Measurements from ENCODE around the gene FAM43B.
A peak's percentile ranks its signal among the peaks of the same experiment; 100 is the strongest.
"Not testable (repeated sequence)": the region's sequence is repeated elsewhere in the genome, so short reads cannot be mapped to it uniquely, and the experiment has no call there.

Gene FAM43B

GRCh38 chr1:20551945-20552727, at the start of gene FAM43B:
FAM43B (plus strand) TSS chr1:20552573; CDS start chr1:20552974, 401 bp downstream.
- Mint-ChIP-seq H3K4me1 (peaks cover 8% of the 10 kb centered on the region), H3K4me3 (peak within 1 kb of the TSS; percentile 34), H3K27ac (no peak within 1 kb of the TSS), H3K9me3 (no peaks in the 10 kb centered on the region), H3K36me3 (no peaks in the 10 kb centered on the region), H3K27me3 (peaks cover 16% of the 10 kb centered on the region)
- no peak for DNase-seq (ENCODE audit: low spot score in 2 of 2)
- ATAC-seq (ENCODE audit: low read depth) = peak; percentile 48

- H3K4me3 Mint-ChIP-seq = no peak overlapping the region
Measured at GRCh38 chr1:20505488-20505887, 46.9 kb upstream of the FAM43B start.

GRCh38 chr1:20507248-20507563, 45.2 kb upstream of the FAM43B start:
- Mint-ChIP-seq H3K4me1 (peaks cover 21% of the 10 kb centered on the region), H3K27ac (peak overlapping the region; percentile 88), H3K36me3 (peaks cover 6% of the 10 kb centered on the region), H3K4me3 (peak overlapping the region; percentile 86), H3K27me3 (no peaks in the 10 kb centered on the region), H3K9me3 (no peaks in the 10 kb centered on the region)
- DNase-seq (ENCODE audit: low spot score in 2 of 2) (no peak), ATAC-seq (ENCODE audit: low read depth) (peak; percentile 54)

More at GRCh38 chr1:20505488-20505887, 46.9 kb upstream of the FAM43B start:
- ATAC-seq (ENCODE audit: low read depth) = no peak
- H3K9me3 Mint-ChIP-seq = no peaks in the 10 kb centered on the region
- no peaks in the 10 kb centered on the region for H3K27me3 Mint-ChIP-seq
- no peak for DNase-seq (ENCODE audit: low spot score in 2 of 2)
- peaks cover 12% of the 10 kb centered on the region for H3K36me3 Mint-ChIP-seq
- H3K4me1 Mint-ChIP-seq = peaks cover 12% of the 10 kb centered on the region
- no peak overlapping the region for H3K27ac Mint-ChIP-seq

GRCh38 chr1:20507564-20508410, 44.6 kb upstream of the FAM43B start, which contains the start of gene MUL1:
MUL1 (minus strand) TSS chr1:20508151; CDS start chr1:20508024, 127 bp downstream.
- peak within 1 kb of the TSS; percentile 88 for H3K27ac Mint-ChIP-seq
- peak; percentile 93 for ATAC-seq (ENCODE audit: low read depth)
- H3K9me3 Mint-ChIP-seq = no peaks in the 10 kb centered on the region
- peak; percentile 88 to 92 for DNase-seq (ENCODE audit: low spot score in 2 of 2)
- peaks cover 21% of the 10 kb centered on the region for H3K4me1 Mint-ChIP-seq
- H3K4me3 Mint-ChIP-seq = peak within 1 kb of the TSS; percentile 86
- no peaks in the 10 kb centered on the region for H3K27me3 Mint-ChIP-seq
- H3K36me3 Mint-ChIP-seq = peaks cover 6% of the 10 kb centered on the region

- peaks cover 21% of the 10 kb centered on the region for H3K4me1 Mint-ChIP-seq
- no peak for ATAC-seq (ENCODE audit: low read depth)
- H3K36me3 Mint-ChIP-seq = peaks cover 6% of the 10 kb centered on the region
- H3K9me3 Mint-ChIP-seq = no peaks in the 10 kb centered on the region
- peak overlapping the region; percentile 86 for H3K4me3 Mint-ChIP-seq
- DNase-seq (ENCODE audit: low spot score in 2 of 2) = no peak
- peaks cover 1% of the 10 kb centered on the region for H3K27me3 Mint-ChIP-seq
- H3K27ac Mint-ChIP-seq = peak overlapping the region; percentile 88
Measured at GRCh38 chr1:20508411-20508771, 44.0 kb upstream of the FAM43B start.

GRCh38 chr1:20511518-20512428, 40.6 kb upstream of the FAM43B start:
- peaks cover 9% of the 10 kb centered on the region for H3K27me3 Mint-ChIP-seq
- no peaks in the 10 kb centered on the region for H3K9me3 Mint-ChIP-seq
- H3K4me3 Mint-ChIP-seq = no peak overlapping the region
- H3K4me1 Mint-ChIP-seq = peaks cover 15% of the 10 kb centered on the region
- no peak overlapping the region for H3K27ac Mint-ChIP-seq
- H3K36me3 Mint-ChIP-seq = peaks cover 2% of the 10 kb centered on the region
- ATAC-seq (ENCODE audit: low read depth) (no peak), DNase-seq (ENCODE audit: low spot score in 2 of 2) (no peak)

GRCh38 chr1:20519609-20520262, 32.6 kb upstream of the FAM43B start:
- H3K4me3 Mint-ChIP-seq, H3K27ac Mint-ChIP-seq: not testable (repeated sequence)

GRCh38 chr1:20521960-20522861, 30.2 kb upstream of the FAM43B start:
- no peak overlapping the region for H3K4me3 Mint-ChIP-seq
- peaks cover 3% of the 10 kb centered on the region for H3K4me1 Mint-ChIP-seq
- ATAC-seq (ENCODE audit: low read depth) (peak; percentile 47), DNase-seq (ENCODE audit: low spot score in 2 of 2) (peak; percentile 62 to 71)
- no peaks in the 10 kb centered on the region for H3K36me3 Mint-ChIP-seq
- no peak overlapping the region for H3K27ac Mint-ChIP-seq
- peaks cover 10% of the 10 kb centered on the region for H3K27me3 Mint-ChIP-seq
- no peaks in the 10 kb centered on the region for H3K9me3 Mint-ChIP-seq

More at GRCh38 chr1:20519609-20520262, 32.6 kb upstream of the FAM43B start:
- H3K36me3 Mint-ChIP-seq; H3K9me3 Mint-ChIP-seq; DNase-seq (ENCODE audit: low spot score in 2 of 2); ATAC-seq (ENCODE audit: low read depth); H3K4me1 Mint-ChIP-seq: not testable (repeated sequence)
- peaks cover 14% of the 10 kb centered on the region for H3K27me3 Mint-ChIP-seq

GRCh38 chr1:20526267-20526666, 26.1 kb upstream of the FAM43B start:
- no peak for DNase-seq (ENCODE audit: low spot score in 2 of 2)
- H3K9me3 Mint-ChIP-seq = no peaks in the 10 kb centered on the region
- H3K4me1 Mint-ChIP-seq = peaks cover 3% of the 10 kb centered on the region
- no peak overlapping the region for H3K4me3 Mint-ChIP-seq
- H3K27ac Mint-ChIP-seq = no peak overlapping the region
- no peaks in the 10 kb centered on the region for H3K36me3 Mint-ChIP-seq
- H3K27me3 Mint-ChIP-seq = peaks cover 19% of the 10 kb centered on the region
- no peak for ATAC-seq (ENCODE audit: low read depth)

GRCh38 chr1:20528221-20528620, 24.2 kb upstream of the FAM43B start:
- Mint-ChIP-seq H3K9me3 (no peaks in the 10 kb centered on the region), H3K27me3 (peaks cover 25% of the 10 kb centered on the region), H3K27ac (no peak overlapping the region), H3K36me3 (no peaks in the 10 kb centered on the region), H3K4me3 (no peak overlapping the region), H3K4me1 (no peaks in the 10 kb centered on the region)
- ATAC-seq (ENCODE audit: low read depth) (no peak), DNase-seq (ENCODE audit: low spot score in 2 of 2) (no peak)

- H3K4me3 Mint-ChIP-seq = no peak overlapping the region
- H3K4me1 Mint-ChIP-seq = no peaks in the 10 kb centered on the region
- no peak overlapping the region for H3K27ac Mint-ChIP-seq
- H3K9me3 Mint-ChIP-seq = no peaks in the 10 kb centered on the region
- ATAC-seq (ENCODE audit: low read depth) (no peak), DNase-seq (ENCODE audit: low spot score in 2 of 2) (no peak)
- no peaks in the 10 kb centered on the region for H3K36me3 Mint-ChIP-seq
- peaks cover 36% of the 10 kb centered on the region for H3K27me3 Mint-ChIP-seq
Measured at GRCh38 chr1:20530306-20530705, 22.1 kb upstream of the FAM43B start.

GRCh38 chr1:20530901-20531300, 21.5 kb upstream of the FAM43B start:
- DNase-seq (ENCODE audit: low spot score in 2 of 2) = no peak
- Mint-ChIP-seq H3K36me3 (no peaks in the 10 kb centered on the region), H3K27ac (no peak overlapping the region), H3K27me3 (peaks cover 38% of the 10 kb centered on the region), H3K4me1 (no peaks in the 10 kb centered on the region), H3K9me3 (no peaks in the 10 kb centered on the region), H3K4me3 (no peak overlapping the region)
- ATAC-seq (ENCODE audit: low read depth) = no peak

Data from memory B cell (primary cell).